Endodermal cell (in vitro differentiated cells): ENCODE data around the gene HPSE2. TPM values are rescaled to one million over a fixed set of nuclear protein-coding genes. Genes with fewer than 3 reads are reported as not detected.

ENCODE experiments used
- DNase-seq: peaks from one replicate; pipeline ENCODE4 v3.0.0-alpha.2; 2017
- H3K27ac ChIP-seq: 2 replicates; pipeline ENCODE4 v1.5.1; 2013; ENCODE audit warnings: mild to moderate bottlenecking, low read depth, low read length, moderate library complexity
- H3K27me3 ChIP-seq: 2 replicates; pipeline ENCODE4 v1.6.1; 2013; ENCODE audit warnings: mild to moderate bottlenecking, low read length, moderate library complexity; ENCODE audit not compliant: insufficient read depth, control insufficient read depth, poor library complexity, severe bottlenecking
- H3K36me3 ChIP-seq: 2 replicates; pipeline ENCODE4 v1.7.0; 2013; ENCODE audit warnings: mild to moderate bottlenecking, low read length, moderate library complexity; ENCODE audit not compliant: control insufficient read depth, insufficient read depth
- H3K4me1 ChIP-seq: one replicate; pipeline ENCODE4 v1.7.0; 2013; ENCODE audit warnings: low read length; ENCODE audit not compliant: control insufficient read depth, insufficient read depth
- H3K4me3 ChIP-seq: 2 replicates; pipeline ENCODE4 v1.5.1; 2013; ENCODE audit warnings: mild to moderate bottlenecking, low read length, moderate library complexity
- H3K9ac ChIP-seq: 2 replicates; pipeline ENCODE4 v1.6.1; 2013; ENCODE audit warnings: mild to moderate bottlenecking, low read length, moderate library complexity; ENCODE audit not compliant: poor library complexity, severe bottlenecking; ENCODE audit errors: extremely low read depth
- H3K9me3 ChIP-seq: 2 replicates; pipeline ENCODE4 v1.6.1; 2013; ENCODE audit warnings: mild to moderate bottlenecking, low read length, moderate library complexity; ENCODE audit not compliant: control insufficient read depth
- H3K27ac Mint-ChIP-seq: 2 replicates; pipeline ENCODE4 v1.8.0; 2020; ENCODE audit warnings: mixed read lengths
- H3K27me3 Mint-ChIP-seq: 2 replicates; pipeline ENCODE4 v1.8.0; 2021; ENCODE audit warnings: mild to moderate bottlenecking, mixed read lengths; ENCODE audit not compliant: insufficient read depth
- H3K36me3 Mint-ChIP-seq: 2 replicates; pipeline ENCODE4 v1.8.0; 2020; ENCODE audit warnings: low read depth, mixed read lengths
- H3K4me1 Mint-ChIP-seq: 2 replicates; pipeline ENCODE4 v1.8.0; 2020; ENCODE audit warnings: mixed read lengths
- H3K4me3 Mint-ChIP-seq: 2 replicates; pipeline ENCODE4 v1.8.0; 2020; ENCODE audit warnings: mild to moderate bottlenecking, moderate library complexity, mixed read lengths
- H3K9me3 Mint-ChIP-seq: 2 replicates; pipeline ENCODE4 v1.8.0; 2020; ENCODE audit warnings: mild to moderate bottlenecking, mixed read lengths
- CTCF ChIP-seq: fragments of 200-600 bp; sonication (generic); conservative IDR thresholded peaks from 2 replicates; pipeline ENCODE4 v1.5.0; 2021; ENCODE audit warnings: antibody characterized with exemption, mild to moderate bottlenecking
- WGBS, 2 experiments: methylation state at CpG; one replicate each; pipeline versions ENCODE4 v1.1.5 to v1.1.7; 2013; ENCODE audit warnings: missing lambda C conversion rate in 2 of 2, mixed read lengths in 1 of 2; ENCODE audit not compliant: insufficient coverage in 1 of 2, insufficient read length in 1 of 2; 5-methylcytosine and 5-hydroxymethylcytosine counted together
- total RNA-seq, 2 donors: library from RNA; stranded (reverse); fragmentation: NEBNext Ultra II Directional in 1 of 2; extraction: Animal tissue kit (Norgen Biotek cat#: 25700) in 1 of 2; gene quantifications; 2 replicates in 1 of 2; 3 replicates in 1 of 2; pipeline ENCODE4 v1.2.1, GENCODE V29; 2021

Gene HPSE2
- total RNA-seq, 2 donors from 2014 or later, result 0.07 to 0.11 TPM

DNA sequence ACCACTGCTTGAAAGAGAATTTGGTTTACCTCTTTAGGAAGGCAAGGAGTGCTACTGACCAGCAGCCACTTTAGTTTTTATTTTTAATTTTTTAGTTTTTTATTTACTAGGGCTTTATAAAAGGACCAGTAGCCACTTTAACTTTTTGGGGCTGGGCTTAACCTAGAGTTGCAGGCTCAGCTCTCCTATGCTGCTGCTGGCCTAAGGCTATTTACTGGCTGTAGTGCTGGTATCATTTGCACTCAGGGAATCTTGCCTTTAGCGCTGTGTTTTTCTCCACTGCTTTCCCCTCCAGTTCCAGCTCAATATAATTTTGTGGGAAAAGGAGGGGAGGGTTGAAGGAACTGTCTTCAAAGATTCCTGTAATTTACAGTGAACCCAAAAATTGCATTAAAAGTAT is 802.3 kb downstream of the HPSE2 start:
- Mint-ChIP-seq H3K4me3 (no peak overlapping the region), H3K36me3 (peaks cover 82% of the 10 kb centered on the region), H3K4me1 (no peaks in the 10 kb centered on the region), H3K9me3 (peaks cover 32% of the 10 kb centered on the region), H3K27ac (no peak overlapping the region), H3K27me3 (no peaks in the 10 kb centered on the region)
- Histone ChIP-seq H3K36me3 (peaks cover 65% of the 10 kb centered on the region), H3K9ac (no peak overlapping the region), H3K4me1 (no peaks in the 10 kb centered on the region), H3K27me3 (no peaks in the 10 kb centered on the region), H3K9me3 (peaks cover 36% of the 10 kb centered on the region), H3K27ac (no peak overlapping the region), H3K4me3 (no peak overlapping the region)
- no peak for DNase-seq
- TF ChIP-seq CTCF, result no peak
- 100% methylated on average over 1 of the region's 1 CpG; no CpG with 5 or more reads in 1 of the 2 experiments for WGBS, 2 experiments

DNA sequence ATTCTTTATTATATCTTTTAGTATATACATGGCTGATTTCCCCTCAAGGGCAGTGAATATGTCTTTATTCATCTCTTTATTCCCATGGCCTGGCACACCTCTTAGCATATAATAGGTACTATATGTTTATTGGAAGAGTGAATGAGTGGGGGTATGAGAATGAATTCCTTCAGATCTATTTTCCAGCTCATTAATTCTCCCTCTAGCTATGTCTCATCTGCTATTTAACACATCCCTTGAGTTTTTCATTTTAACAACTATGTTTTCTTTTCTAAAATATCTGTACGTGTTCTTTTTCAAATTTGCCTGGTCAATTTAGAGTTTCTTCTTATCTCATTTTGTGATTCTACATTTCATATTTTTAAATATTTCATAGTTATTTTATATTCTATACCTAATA is 803.3 kb downstream of the HPSE2 start:
- peaks cover 72% of the 10 kb centered on the region for H3K36me3 Mint-ChIP-seq
- 100% methylated on average over 1 of the region's 1 CpG; no CpG with 5 or more reads in 1 of the 2 experiments for WGBS, 2 experiments

DNA sequence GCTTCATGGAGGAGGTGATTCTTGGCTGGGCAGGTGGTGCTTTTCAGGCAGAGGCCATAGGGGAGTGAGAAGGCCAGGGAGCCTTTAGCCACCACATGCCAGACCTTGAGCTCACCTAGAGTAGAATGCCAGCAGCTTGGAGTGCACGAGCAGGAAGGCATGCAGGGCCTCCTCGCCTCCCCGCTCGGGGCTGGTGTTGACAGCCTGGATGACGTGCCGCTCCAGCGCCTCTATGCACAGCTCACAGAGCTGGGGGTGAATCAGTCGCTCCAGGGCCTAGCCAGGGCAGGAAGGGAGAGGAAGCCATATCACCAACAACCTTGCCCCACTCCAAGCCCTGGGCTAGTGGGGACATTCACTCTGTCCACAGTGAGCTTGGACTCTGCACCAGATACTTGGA is 804.6 kb downstream of the HPSE2 start:
- H3K4me3 ChIP-seq, result no peak overlapping the region
- Mint-ChIP-seq H3K27ac (no peak overlapping the region), H3K27me3 (no peaks in the 10 kb centered on the region), H3K36me3 (peaks cover 68% of the 10 kb centered on the region), H3K4me3 (no peak overlapping the region), H3K4me1 (no peaks in the 10 kb centered on the region), H3K9me3 (peaks cover 30% of the 10 kb centered on the region)
- 91% methylated on average over 8 of the region's 8 CpGs; no CpG with 5 or more reads in 1 of the 2 experiments for WGBS, 2 experiments
- no peak overlapping the region for H3K27ac ChIP-seq
- H3K27me3 ChIP-seq, result no peaks in the 10 kb centered on the region
- peaks cover 35% of the 10 kb centered on the region for H3K9me3 ChIP-seq
- no peak overlapping the region for H3K9ac ChIP-seq
- H3K36me3 ChIP-seq, result peaks cover 65% of the 10 kb centered on the region
- no peak for TF ChIP-seq CTCF
- DNase-seq, result no peak
- H3K4me1 ChIP-seq, result no peaks in the 10 kb centered on the region

More for the DNA sequence above, 803.3 kb downstream of the HPSE2 start:
- Histone ChIP-seq H3K9me3 (peaks cover 35% of the 10 kb centered on the region), H3K4me1 (no peaks in the 10 kb centered on the region), H3K4me3 (peak overlapping the region; percentile 8), H3K27ac (no peak overlapping the region), H3K36me3 (peaks cover 65% of the 10 kb centered on the region), H3K9ac (no peak overlapping the region), H3K27me3 (no peaks in the 10 kb centered on the region)
- Mint-ChIP-seq H3K9me3 (peaks cover 30% of the 10 kb centered on the region), H3K27ac (no peak overlapping the region), H3K4me3 (no peak overlapping the region), H3K4me1 (no peaks in the 10 kb centered on the region), H3K27me3 (no peaks in the 10 kb centered on the region)
- DNase-seq, result no peak
- no peak for TF ChIP-seq CTCF
